H1 (cell line): ENCODE data around the gene TMPRSS9. TPM values are rescaled to one million over a fixed set of nuclear protein-coding genes. Genes with fewer than 3 reads are reported as not detected.

Experiments
- CTCF ChIA-PET: fragments of 300-600 bp; sonication (Branson Sonifier 250); formaldehyde crosslinking; loops from one replicate; lab custom pipeline; 2021; ENCODE audit not compliant: partially characterized antibody; lab: Charles Lee
- POLR2A ChIA-PET: fragments of 300-600 bp; sonication (Branson Sonifier 250); formaldehyde crosslinking; loops from one replicate; lab custom pipeline; 2021; ENCODE audit warnings: inconsistent platforms; ENCODE audit not compliant: partially characterized antibody; lab: Charles Lee
- DNase-seq, 2 experiments: peaks; one replicate each; pipeline versions ENCODE4 v3.0.0 to v3.0.0-alpha.2; 2010 to 2022; ENCODE audit warnings: low spot score in 2 of 2, low read depth in 1 of 2, mixed read lengths in 1 of 2
- FAIRE-seq: peaks from 2 replicates; lab custom pipeline; 2011; peaks lifted over from hg19 to GRCh38; lab: Jason Lieb, UNC
- H2AFZ ChIP-seq: 2 replicates; pipeline ENCODE4 v1.8.1; 2012; ENCODE audit warnings: low read length, inconsistent platforms
- H2AK5ac ChIP-seq: 2 replicates; pipeline ENCODE4 v1.6.1; 2013; ENCODE audit warnings: low read depth, low read length
- H2BK120ac ChIP-seq: replicated peaks from 2 replicates; pipeline ENCODE3; 2013; ENCODE audit warnings: low read depth, low read length, inconsistent platforms
- H2BK12ac ChIP-seq: 2 replicates; pipeline ENCODE4 v1.6.1; 2013; ENCODE audit warnings: low read depth, low read length
- H2BK15ac ChIP-seq: 2 replicates; pipeline ENCODE4 v1.6.1; 2013; ENCODE audit warnings: low read length
- H2BK20ac ChIP-seq: 2 replicates; pipeline ENCODE4 v1.6.1; 2013; ENCODE audit warnings: low read length
- H2BK5ac ChIP-seq: 2 replicates; pipeline ENCODE4 v1.6.1; 2013; ENCODE audit warnings: low read depth, low read length
- H3K14ac ChIP-seq: 2 replicates; pipeline ENCODE4 v1.6.1; 2013; ENCODE audit warnings: inconsistent platforms; ENCODE audit not compliant: insufficient read length
- H3K18ac ChIP-seq: 2 replicates; pipeline ENCODE4 v1.6.1; 2013; ENCODE audit warnings: low read length; ENCODE audit errors: extremely low read depth
- H3K23ac ChIP-seq: 2 replicates; pipeline ENCODE4 v1.6.1; 2013; ENCODE audit warnings: inconsistent platforms; ENCODE audit not compliant: insufficient read length
- H3K23me2 ChIP-seq: 2 replicates; pipeline ENCODE4 v1.6.1; 2013; ENCODE audit warnings: low read depth, low read length
- H3K27ac ChIP-seq: 2 replicates; pipeline ENCODE4 v1.6.1; 2011; ENCODE audit warnings: low read depth, low read length, inconsistent platforms
- H3K27me3 ChIP-seq, 4 experiments: replicated peaks in 1 of 4; 1 replicate in 1 of 4; 2 replicates in 3 of 4; pipeline versions ENCODE4 v1.6.1 to v1.8.1; 2011 to 2013; ENCODE audit warnings: low read length in 3 of 4, mild to moderate bottlenecking in 3 of 4, inconsistent platforms in 2 of 4, mixed read lengths in 2 of 4, moderate library complexity in 1 of 4; ENCODE audit not compliant: control insufficient read depth in 3 of 4, insufficient read depth in 3 of 4; ENCODE audit errors: extremely low read depth in 1 of 4
- H3K36me3 ChIP-seq, 4 experiments: 2 replicates each; pipeline versions ENCODE4 v1.6.1 to v1.8.1; 2011 to 2013; ENCODE audit warnings: mild to moderate bottlenecking in 4 of 4, low read length in 3 of 4, moderate library complexity in 2 of 4, control low read depth in 1 of 4, inconsistent platforms in 1 of 4; ENCODE audit not compliant: insufficient read depth in 4 of 4, control insufficient read depth in 2 of 4
- H3K4ac ChIP-seq: replicated peaks from 2 replicates; pipeline ENCODE3; 2013; ENCODE audit warnings: low read length, low read depth, mixed read lengths, inconsistent platforms; ENCODE audit not compliant: insufficient read length
- H3K4me1 ChIP-seq, 4 experiments: replicated peaks in 1 of 4; 1 replicate in 1 of 4; 2 replicates in 3 of 4; pipeline versions ENCODE4 v1.6.1 to v1.8.1; 2011 to 2013; ENCODE audit warnings: low read length in 3 of 4, inconsistent platforms in 2 of 4, mixed read lengths in 1 of 4; ENCODE audit not compliant: insufficient read depth in 4 of 4, control insufficient read depth in 3 of 4
- H3K4me2 ChIP-seq, 2 experiments: 2 replicates each; pipeline versions ENCODE4 v1.6.1 to v1.8.1; 2011 to 2013; ENCODE audit warnings: low read depth in 2 of 2, low read length in 2 of 2, control low read depth in 1 of 2, inconsistent platforms in 1 of 2, mild to moderate bottlenecking in 1 of 2; ENCODE audit not compliant: insufficient read depth in 1 of 2
- H3K4me3 ChIP-seq, 4 experiments: fragments of 200-600, 300-600 bp in 1 of 4; sonication (generic), shearing (Covaris generic), sonication (Bioruptor Twin) in 1 of 4; 2 replicates each; pipeline versions ENCODE4 v1.5.1 to v1.8.1; 2011 to 2016; ENCODE audit warnings: low read length in 4 of 4, low read depth in 3 of 4, control low read depth in 2 of 4, inconsistent platforms in 2 of 4, mild to moderate bottlenecking in 2 of 4, mixed read lengths in 1 of 4, moderate library complexity in 1 of 4; ENCODE audit not compliant: insufficient read depth in 2 of 4; ENCODE audit errors: extremely low read depth in 1 of 4
- H3K56ac ChIP-seq: replicated peaks from 2 replicates; pipeline ENCODE3; 2013; ENCODE audit warnings: low read depth, mild to moderate bottlenecking, mixed read lengths, low read length, inconsistent platforms; ENCODE audit not compliant: insufficient read length
- H3K79me1 ChIP-seq: 2 replicates; pipeline ENCODE4 v1.6.1; 2013; ENCODE audit warnings: low read depth, low read length, control low read depth
- H3K79me2 ChIP-seq, 2 experiments: 2 replicates each; pipeline versions ENCODE4 v1.6.1 to v1.8.1; 2012 to 2013; ENCODE audit warnings: low read length in 2 of 2, mild to moderate bottlenecking in 2 of 2, inconsistent platforms in 1 of 2; ENCODE audit not compliant: insufficient read depth in 2 of 2, control insufficient read depth in 1 of 2
- H3K9ac ChIP-seq, 4 experiments: replicated peaks in 1 of 4; 1 replicate in 1 of 4; 2 replicates in 3 of 4; pipeline versions ENCODE4 v1.6.1 to v1.8.1; 2011 to 2013; ENCODE audit warnings: low read depth in 3 of 4, low read length in 3 of 4, control low read depth in 2 of 4, mild to moderate bottlenecking in 2 of 4, moderate library complexity in 2 of 4, inconsistent platforms in 1 of 4; ENCODE audit errors: extremely low read depth in 1 of 4
- H3K9me3 ChIP-seq, 2 experiments: 2 replicates each; pipeline versions ENCODE4 v1.6.1 to v1.8.1; 2012 to 2013; ENCODE audit warnings: mild to moderate bottlenecking in 2 of 2, moderate library complexity in 2 of 2, control low read depth in 1 of 2, inconsistent platforms in 1 of 2, low read depth in 1 of 2, low read length in 1 of 2, mixed read lengths in 1 of 2; ENCODE audit not compliant: insufficient read depth in 2 of 2
- H4K20me1 ChIP-seq, 2 experiments: replicated peaks in 1 of 2; 2 replicates each; pipeline versions ENCODE3 to v1.8.1; 2011 to 2013; ENCODE audit warnings: inconsistent platforms in 2 of 2, low read length in 2 of 2, mild to moderate bottlenecking in 1 of 2; ENCODE audit not compliant: insufficient read depth in 2 of 2, control insufficient read depth in 1 of 2
- H4K5ac ChIP-seq: 2 replicates; pipeline ENCODE4 v1.6.1; 2013; ENCODE audit warnings: low read length, low read depth, mixed read lengths, inconsistent platforms; ENCODE audit not compliant: insufficient read length
- H4K8ac ChIP-seq: 2 replicates; pipeline ENCODE4 v1.8.0; 2013; ENCODE audit warnings: mild to moderate bottlenecking, moderate library complexity, low read length, inconsistent platforms; ENCODE audit not compliant: insufficient read depth; ENCODE audit errors: extremely low read depth
- H4K91ac ChIP-seq: replicated peaks from 2 replicates; pipeline ENCODE3; 2013; ENCODE audit warnings: low read length, mixed read lengths, inconsistent platforms; ENCODE audit not compliant: insufficient read length
- ATF2 ChIP-seq: IDR thresholded peaks from 2 replicates; pipeline ENCODE4 v1.6.1; 2012; ENCODE audit warnings: low read length, inconsistent platforms
- CBX5 ChIP-seq: fragments of 300-800, 300-1000 bp; sonication (generic); IDR thresholded peaks from 2 replicates; pipeline ENCODE4 v1.7.1; 2016; ENCODE audit warnings: antibody characterized with exemption, low read length, low read depth
- CHD1 ChIP-seq: IDR thresholded peaks from 2 replicates; pipeline ENCODE4 v1.6.1; 2012; ENCODE audit warnings: low read depth, low read length, improper control_type of control experiment
- GABPA ChIP-seq: IDR thresholded peaks from 2 replicates; pipeline ENCODE4 v1.6.1; 2011; ENCODE audit warnings: mild to moderate bottlenecking, low read length, moderate library complexity, borderline replicate concordance; ENCODE audit not compliant: insufficient read depth
- HDAC2 ChIP-seq, 2 experiments: fragments of 300-600 bp in 1 of 2; sonication (generic) in 1 of 2; IDR thresholded peaks; 2 replicates each; pipeline ENCODE4 v1.6.1; 2011 to 2012; ENCODE audit warnings: low read depth in 2 of 2, low read length in 2 of 2, mild to moderate bottlenecking in 2 of 2, moderate library complexity in 2 of 2, borderline replicate concordance in 1 of 2, inconsistent platforms in 1 of 2
- HDAC6 ChIP-seq: IDR thresholded peaks from one replicate; pipeline ENCODE4 v1.7.1; 2012; ENCODE audit warnings: low read depth, mild to moderate bottlenecking, inconsistent platforms, low read length, moderate library complexity
- JUND ChIP-seq: IDR thresholded peaks from 2 replicates; pipeline ENCODE4 v1.6.1; 2011; ENCODE audit warnings: mild to moderate bottlenecking, improper control_type of control experiment, low read length
- SIN3A ChIP-seq, 2 experiments: IDR thresholded peaks in 1 of 2; conservative IDR thresholded peaks in 1 of 2; 2 replicates each; pipeline ENCODE4 v1.6.1; 2011 to 2012; ENCODE audit warnings: low read length in 2 of 2, improper control_type of control experiment in 1 of 2, low read depth in 1 of 2, mild to moderate bottlenecking in 1 of 2
- TAF7 ChIP-seq: optimal IDR thresholded peaks from 2 replicates; pipeline ENCODE3; 2011; ENCODE audit warnings: low read depth, mild to moderate bottlenecking, inconsistent platforms, low read length, moderate library complexity, borderline replicate concordance
- TBP ChIP-seq: IDR thresholded peaks from 2 replicates; pipeline ENCODE4 v1.6.1; 2011; ENCODE audit warnings: low read depth, low read length, improper control_type of control experiment
- WGBS, 2 experiments: shearing (Covaris generic) in 1 of 2; methylation state at CpG; one replicate each; pipeline versions ENCODE4 v1.1.6 to v1.1.7; 2013 to 2015; ENCODE audit warnings: low lambda C conversion rate in 2 of 2, mixed read lengths in 2 of 2, inconsistent platforms in 1 of 2, low coverage in 1 of 2, missing lambda C conversion rate in 1 of 2; ENCODE audit not compliant: insufficient replicate concordance in 2 of 2, insufficient coverage in 1 of 2, insufficient read length in 1 of 2; ENCODE audit errors: extremely low coverage in 1 of 2, missing lambda C conversion rate in 1 of 2; 5-methylcytosine and 5-hydroxymethylcytosine counted together
- polyA plus RNA-seq, 7 experiments: library from polyadenylated mRNA; depleted of rRNA in 3 of 7; stranded (reverse) in 5 of 7; unstranded in 2 of 7; fragments of >200 nt in 5 of 7; fragments of 200-250 nt in 2 of 7; gene quantifications; 1 replicate in 5 of 7; 2 replicates in 1 of 7; 4 replicates in 1 of 7; pipeline versions ENCODE4 v1.2.1 to v1.2.3, GENCODE V29; 2011 to 2013; ENCODE audit warnings: missing spikeins in 2 of 7, mixed read lengths in 2 of 7
- total RNA-seq: library from RNA; stranded (reverse); fragmentation: NEBNext Ultra II Directional; extraction: Animal tissue kit (Norgen Biotek cat#: 25700); gene quantifications from 2 replicates; pipeline ENCODE4 v1.2.1, GENCODE V29; 2021

The TMPRSS9 gene
- total and polyA plus RNA-seq, 2 of the 8 experiments (the other 6 are each of a cell fraction or from before 2014, with no cell fraction given): 0.15 to 0.19 TPM

DNA sequence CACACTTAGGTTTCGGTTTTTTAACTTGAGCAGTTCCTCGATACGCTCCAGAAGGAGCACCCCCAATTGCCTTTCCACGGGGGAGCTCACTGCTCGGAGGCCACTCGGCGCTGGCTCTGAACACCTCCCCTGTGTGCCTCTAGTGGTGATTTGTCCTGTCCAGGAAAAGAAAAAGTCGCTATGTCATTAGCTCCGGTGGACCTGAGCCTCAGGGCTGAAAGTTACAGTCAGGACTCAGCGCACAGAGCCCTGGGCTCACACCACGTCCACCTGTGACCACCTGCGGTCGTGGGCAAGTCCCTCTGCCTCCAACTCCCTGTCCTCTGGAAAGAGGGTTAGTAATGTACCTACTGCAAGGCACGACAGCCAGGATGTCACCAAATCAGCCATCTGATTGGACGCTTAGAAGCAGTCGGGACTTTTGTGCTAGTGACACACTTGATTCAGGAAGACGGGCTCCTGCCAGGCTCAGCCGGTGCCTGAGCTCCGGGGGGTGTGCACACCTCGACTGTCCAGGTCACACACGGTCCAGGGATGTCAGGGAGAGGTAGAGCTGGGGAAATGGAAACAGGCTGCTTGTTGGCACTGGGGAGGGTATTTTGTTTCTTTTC is 3.9 kb upstream of the TMPRSS9 start:
- H2BK15ac ChIP-seq: no peak overlapping the region
- POLR2A ChIA-PET: interaction anchor here (1.9 kb wide), 1 partner anchor 15 kb away, joined by 4 read pairs; no protein-coding TSS in a partner anchor
- H3K23me2 ChIP-seq: peaks cover 19% of the 10 kb centered on the region; the same call in 1 of the 2 replicates
- no peak overlapping the region for H3K4me3 ChIP-seq
- 90% methylated on average over 21 of the region's 21 CpGs; no CpG with 5 or more reads in 1 of the 2 experiments for WGBS, 2 experiments
- no peak overlapping the region for H4K91ac ChIP-seq
- H3K56ac ChIP-seq: no peak overlapping the region
- H3K14ac ChIP-seq: no peak overlapping the region
- CTCF ChIA-PET: interaction anchor here (0.6 to 4.3 kb wide), 4 partner anchors 16 to 93 kb away, joined by 4 to 18 read pairs (median 6); no protein-coding TSS in a partner anchor
- no peaks in the 10 kb centered on the region for H3K79me1 ChIP-seq
- H2BK20ac ChIP-seq: no peak overlapping the region
- H3K4me1 ChIP-seq: peaks cover 0 to 4% (median 0%) of the 10 kb centered on the region in 4 experiments; a peak in 1 of 7 replicates
- peaks cover 0 to 8% of the 10 kb centered on the region in 2 experiments for H4K20me1 ChIP-seq
- no peak overlapping the region; the same call in 1 of the 2 replicates for H4K8ac ChIP-seq
- no peak overlapping the region for H2BK120ac ChIP-seq
- H2BK5ac ChIP-seq: no peak overlapping the region; the same call in 1 of the 2 replicates
- no peak overlapping the region for H2AFZ ChIP-seq
- peaks cover 0 to 7% (median 0%) of the 10 kb centered on the region in 4 experiments; a peak in 2 of 8 replicates for H3K36me3 ChIP-seq
- H3K23ac ChIP-seq: no peak overlapping the region
- no peak for DNase-seq
- H3K27me3 ChIP-seq: peaks cover 0 to 7% (median 2%) of the 10 kb centered on the region in 4 experiments; a peak in 4 of 7 replicates
- H3K9me3 ChIP-seq: no peaks in the 10 kb centered on the region
- no peak overlapping the region for H2BK12ac ChIP-seq
- H3K18ac ChIP-seq: no peak overlapping the region
- H2AK5ac ChIP-seq: no peak overlapping the region
- no peak overlapping the region for H3K4me2 ChIP-seq
- H3K79me2 ChIP-seq: no peaks in the 10 kb centered on the region
- H3K27ac ChIP-seq: no peak overlapping the region
- no peak overlapping the region for H4K5ac ChIP-seq
- H3K9ac ChIP-seq: no peak overlapping the region
- no peak for FAIRE-seq
- no peak overlapping the region for H3K4ac ChIP-seq
- TF ChIP-seq CBX5 (no peak), HDAC2 (IDR thresholded peaks at IDR 0.05; ENCODE audit: borderline replicate concordance in 1 of 2, low read depth in 2 of 2, low read length in 2 of 2) (no peak), GABPA (no peak), SIN3A (conservative IDR thresholded peaks at IDR 0.05 in 1 of 2, IDR thresholded peaks at IDR 0.05 in 1 of 2; ENCODE audit: low read depth in 1 of 2, low read length in 2 of 2) (no peak), ATF2 (no peak), JUND (no peak), CHD1 (no peak), TBP (no peak), HDAC6 (no peak), TAF7 (no peak)
